GM23338 (cell line): Measurements from ENCODE around the gene RGL1. TPM values are rescaled to one million over a fixed set of nuclear protein-coding genes. Genes with fewer than 3 reads are reported as not detected.

ENCODE experiments used
- ATAC-seq: fragments of 200-7000 bp; cut with Tn5 transposase; 3 replicates; pipeline ENCODE4 v1.9.1; 2020
- DNase-seq: peaks from one replicate; pipeline ENCODE4 v3.0.0-alpha.2; 2015; ENCODE audit warnings: low spot score
- H2AFZ ChIP-seq: fragments of 200-600 bp; sonication (generic); 2 replicates; pipeline ENCODE4 v1.8.0; 2016; ENCODE audit warnings: antibody characterized with exemption, mild to moderate bottlenecking, moderate library complexity
- H3F3A ChIP-seq: fragments of 200-600 bp; sonication (generic); replicated peaks from 2 replicates; pipeline ENCODE4 v1.8.0; 2017; ENCODE audit warnings: antibody characterized with exemption, mixed run types, low read depth
- H3K27ac ChIP-seq: fragments of 200-600 bp; sonication (generic); 2 replicates; pipeline ENCODE4 v1.6.1; 2016; ENCODE audit warnings: low read depth
- H3K27me3 ChIP-seq: fragments of 200-600 bp; sonication (generic); 2 replicates; pipeline ENCODE4 v1.8.0; 2016; ENCODE audit warnings: mild to moderate bottlenecking, mixed run types, moderate library complexity; ENCODE audit not compliant: insufficient read depth
- H3K36me3 ChIP-seq: fragments of 200-600 bp; sonication (generic); 2 replicates; pipeline ENCODE4 v1.8.0; 2016; ENCODE audit warnings: mild to moderate bottlenecking; ENCODE audit not compliant: insufficient read depth
- H3K4me1 ChIP-seq: fragments of 200-600 bp; sonication (generic); 2 replicates; pipeline ENCODE4 v1.8.0; 2016; ENCODE audit warnings: mild to moderate bottlenecking, moderate library complexity; ENCODE audit not compliant: insufficient read depth
- H3K4me2 ChIP-seq: fragments of 200-600 bp; sonication (generic); 2 replicates; pipeline ENCODE4 v1.7.1; 2017; ENCODE audit warnings: mixed run types
- H3K4me3 ChIP-seq: fragments of 200-600 bp; sonication (generic); 2 replicates; pipeline ENCODE4 v1.6.1; 2016; ENCODE audit warnings: mixed run types
- H3K79me2 ChIP-seq: fragments of 200-600 bp; sonication (generic); replicated peaks from 2 replicates; pipeline ENCODE4 v1.8.0; 2017; ENCODE audit warnings: mild to moderate bottlenecking; ENCODE audit not compliant: insufficient read depth
- H3K9me2 ChIP-seq: fragments of 200-600 bp; sonication (generic); 2 replicates; pipeline ENCODE4 v1.8.0; 2017; ENCODE audit not compliant: insufficient read depth
- H4K20me1 ChIP-seq: fragments of 200-600 bp; sonication (generic); replicated peaks from 2 replicates; pipeline ENCODE4 v1.8.0; 2017; ENCODE audit warnings: mild to moderate bottlenecking; ENCODE audit not compliant: insufficient read depth
- H3K27ac Mint-ChIP-seq: 2 replicates; pipeline ENCODE4 v1.8.0; 2020; ENCODE audit warnings: inconsistent platforms, mild to moderate bottlenecking, moderate library complexity, mixed read lengths
- H3K27me3 Mint-ChIP-seq: 3 replicates; pipeline ENCODE4 v1.8.0; 2022; ENCODE audit warnings: low read depth, mild to moderate bottlenecking, moderate library complexity, mixed read lengths, inconsistent platforms; ENCODE audit not compliant: insufficient read depth, poor library complexity
- H3K36me3 Mint-ChIP-seq: 3 replicates; pipeline ENCODE4 v1.8.0; 2021; ENCODE audit warnings: low read depth, mild to moderate bottlenecking, inconsistent platforms, moderate library complexity, mixed read lengths
- H3K4me1 Mint-ChIP-seq: 3 replicates; pipeline ENCODE4 v1.8.0; 2020; ENCODE audit warnings: mild to moderate bottlenecking, inconsistent platforms, mixed read lengths
- H3K4me3 Mint-ChIP-seq: 3 replicates; pipeline ENCODE4 v1.8.0; 2021; ENCODE audit warnings: moderate library complexity, mild to moderate bottlenecking, inconsistent platforms, mixed read lengths
- H3K9me3 Mint-ChIP-seq: 3 replicates; pipeline ENCODE4 v1.8.0; 2020; ENCODE audit warnings: moderate library complexity, mild to moderate bottlenecking, inconsistent platforms, mixed read lengths
- ETS1 ChIP-seq: IDR thresholded peaks from 2 replicates; pipeline ENCODE4 v1.6.1; 2016; ENCODE audit warnings: antibody characterized with exemption
- EZH2phosphoT487 ChIP-seq: fragments of 200-600 bp; sonication (generic); IDR thresholded peaks from one replicate; pipeline ENCODE4 v1.8.1; 2018; ENCODE audit warnings: antibody characterized with exemption; ENCODE audit not compliant: unreplicated experiment
- POLR2AphosphoS5 ChIP-seq: IDR thresholded peaks from 2 replicates; pipeline ENCODE4 v1.6.1; 2016; ENCODE audit warnings: antibody characterized with exemption, low read depth
- ZNF462 ChIP-seq: fragments of 250-450 bp; sonication (Bioruptor Pico); IDR thresholded peaks from 2 replicates; pipeline ENCODE4 v1.5.0; 2020; ENCODE audit warnings: mild to moderate bottlenecking, moderate library complexity
- polyA plus RNA-seq: library from polyadenylated mRNA; unstranded; fragments of >200 nt; fragmentation: Nextera tagmentation; extraction: Ambion mirVana; gene quantifications from 2 replicates; pipeline ENCODE4 v1.2.1, GENCODE V29; 2016
- total RNA-seq: library from RNA; depleted of rRNA; stranded (reverse); fragments of >200 nt; shearing (Covaris generic); gene quantifications from 2 replicates; pipeline ENCODE4 v1.2.3, GENCODE V29; 2014

Gene RGL1
- total and polyA plus RNA-seq, 2 experiments from 2014 or later = 0.91 to 2.6 TPM

- no peak overlapping the region for H3K4me2 ChIP-seq
- TF ChIP-seq EZH2phosphoT487 = no peak
- TF ChIP-seq ZNF462 (CRISPR knock-in tag) = no peak
- no peak for TF ChIP-seq ETS1
- TF ChIP-seq POLR2AphosphoS5 = no peak
- H3K4me1 ChIP-seq = peaks cover 13% of the 10 kb centered on the region; the same call in 1 of the 2 replicates
- no peaks in the 10 kb centered on the region for H3K79me2 ChIP-seq
- H3K36me3 Mint-ChIP-seq = no peaks in the 10 kb centered on the region
- H2AFZ ChIP-seq = no peak overlapping the region
- H4K20me1 ChIP-seq = no peaks in the 10 kb centered on the region
- peaks cover 4% of the 10 kb centered on the region for H3K27me3 Mint-ChIP-seq
- no peaks in the 10 kb centered on the region for H3K9me2 ChIP-seq
- ATAC-seq (no peak), DNase-seq (no peak)
- H3K27ac ChIP-seq = peak overlapping the region; percentile 12; the same call in 1 of the 2 replicates
- H3K27me3 ChIP-seq = no peaks in the 10 kb centered on the region
- H3K4me3 ChIP-seq = no peak overlapping the region
- no peaks in the 10 kb centered on the region for H3K36me3 ChIP-seq
- H3F3A ChIP-seq = no peaks in the 10 kb centered on the region
- H3K27ac Mint-ChIP-seq = peak overlapping the region; percentile 77; the same call in 1 of the 2 replicates
- no peak overlapping the region for H3K4me3 Mint-ChIP-seq
- H3K4me1 Mint-ChIP-seq = peaks cover 21% of the 10 kb centered on the region
- no peaks in the 10 kb centered on the region for H3K9me3 Mint-ChIP-seq
Measured at GRCh38 chr1:183812128-183812527, 7.2 kb downstream of the RGL1 start.
